Activated naive CD4-positive, alpha-beta T cell treated with anti-CD3 and anti-CD28 coated beads for 36 hours (primary cell): ENCODE results near the gene EDARADD. TPM values are rescaled to one million over a fixed set of nuclear protein-coding genes. Genes with fewer than 3 reads are reported as not detected.
"Not testable (repeated sequence)": the region's sequence is repeated elsewhere in the genome, so short reads cannot be mapped to it uniquely, and the experiment has no call there.

Experiments used
- CTCF ChIA-PET: fragments of 350-600 bp; sonication (Branson Sonifier 250); formaldehyde crosslinking; loops from one replicate; lab custom pipeline; 2021; ENCODE audit warnings: antibody characterized with exemption; lab: Charles Lee
- DNase-seq: peaks from one replicate; pipeline ENCODE4 v3.0.0-alpha.2; 2020
- H3K27ac Mint-ChIP-seq: one replicate; pipeline ENCODE4 v1.8.0; 2021; ENCODE audit warnings: mild to moderate bottlenecking, mixed read lengths
- H3K27me3 Mint-ChIP-seq: one replicate; pipeline ENCODE4 v1.8.0; 2021; ENCODE audit warnings: low read depth, mixed read lengths
- H3K36me3 Mint-ChIP-seq: one replicate; pipeline ENCODE4 v1.8.0; 2021; ENCODE audit warnings: low read depth, mixed read lengths
- H3K4me1 Mint-ChIP-seq: one replicate; pipeline ENCODE4 v1.8.0; 2021; ENCODE audit warnings: low read depth, mixed read lengths
- H3K4me3 Mint-ChIP-seq: one replicate; pipeline ENCODE4 v1.8.0; 2021; ENCODE audit warnings: mild to moderate bottlenecking, moderate library complexity, mixed read lengths
- H3K9me3 Mint-ChIP-seq: one replicate; pipeline ENCODE4 v1.8.0; 2021; ENCODE audit warnings: mixed read lengths
- intact Hi-C: fragments of 100-400 bp; cut with micrococcal nuclease; formaldehyde crosslinking; loops from one replicate; pipeline ENCODE4 v1.15.1; 2023
- total RNA-seq, 2 experiments: library from RNA; stranded (reverse); gene quantifications; one replicate each; pipeline ENCODE4 v1.2.3, GENCODE V29; 2021

The EDARADD gene
- total RNA-seq: under 1 TPM in 1 of 2 experiments, not detected in 1; 0.50 TPM

GRCh38 chr1:236393681-236394481 lies at the start of gene EDARADD:
Gene EDARADD, plus strand, starts transcription at chr1:236394286. Its CDS starts 159 bp downstream, at chr1:236394445.
- H3K4me1 Mint-ChIP-seq: peaks cover 18% of the 10 kb centered on the region
- no peak within 1 kb of the TSS for H3K27ac Mint-ChIP-seq
- H3K4me3 Mint-ChIP-seq: peak within 1 kb of the TSS; percentile 79
- H3K9me3 Mint-ChIP-seq: no peaks in the 10 kb centered on the region
- intact Hi-C loops: loop anchor here (1.0 kb wide), 1 partner anchor 96 kb away; no protein-coding TSS in a partner anchor
- H3K36me3 Mint-ChIP-seq: peaks cover 2% of the 10 kb centered on the region
- H3K27me3 Mint-ChIP-seq: peaks cover 38% of the 10 kb centered on the region
- CTCF ChIA-PET: interaction anchor here (0.6 to 0.8 kb wide), 2 partner anchors 13 to 40 kb away, joined by 3 read pairs; no protein-coding TSS in a partner anchor
- no peak for DNase-seq

- Mint-ChIP-seq H3K4me1 (no peaks in the 10 kb centered on the region), H3K36me3 (no peaks in the 10 kb centered on the region), H3K9me3 (no peaks in the 10 kb centered on the region), H3K27me3 (peaks cover 12% of the 10 kb centered on the region), H3K4me3 (no peak overlapping the region), H3K27ac (no peak overlapping the region)
- peak; percentile 18 for DNase-seq
- intact Hi-C loops: loop anchor here (1.0 kb wide), 1 partner anchor 236 kb away; no protein-coding TSS in a partner anchor
- CTCF ChIA-PET: interaction anchor here (0.9 to 1.1 kb wide), 2 partner anchors 18 to 237 kb away, joined by 3 to 4 read pairs; no protein-coding TSS in a partner anchor
Observed at GRCh38 chr1:236345728-236346127, 48.4 kb upstream of the EDARADD start.

- Mint-ChIP-seq H3K27ac (no peak overlapping the region), H3K36me3 (no peaks in the 10 kb centered on the region)
Observed at GRCh38 chr1:236348071-236348470, 46.0 kb upstream of the EDARADD start.

GRCh38 chr1:236350308-236350707 lies 43.8 kb upstream of the EDARADD start:
- Mint-ChIP-seq H3K4me1 (no peaks in the 10 kb centered on the region), H3K27ac (no peak overlapping the region), H3K4me3 (no peak overlapping the region), H3K9me3 (no peaks in the 10 kb centered on the region), H3K27me3 (peaks cover 15% of the 10 kb centered on the region), H3K36me3 (no peaks in the 10 kb centered on the region)
- CTCF ChIA-PET: interaction anchor here (0.6 kb wide), 1 partner anchor 12 kb away, joined by 3 read pairs; no protein-coding TSS in a partner anchor
- intact Hi-C loops: no loop called here
- no peak for DNase-seq

More at GRCh38 chr1:236348071-236348470, 46.0 kb upstream of the EDARADD start:
- Mint-ChIP-seq H3K9me3 (no peaks in the 10 kb centered on the region), H3K4me3 (no peak overlapping the region), H3K4me1 (no peaks in the 10 kb centered on the region), H3K27me3 (peaks cover 13% of the 10 kb centered on the region)
- intact Hi-C loops: no loop called here
- CTCF ChIA-PET: interaction anchor here (0.7 to 0.8 kb wide), 3 partner anchors 236 to 360 kb away, joined by 3 to 4 read pairs (median 4); no protein-coding TSS in a partner anchor
- DNase-seq: no peak

DNA sequence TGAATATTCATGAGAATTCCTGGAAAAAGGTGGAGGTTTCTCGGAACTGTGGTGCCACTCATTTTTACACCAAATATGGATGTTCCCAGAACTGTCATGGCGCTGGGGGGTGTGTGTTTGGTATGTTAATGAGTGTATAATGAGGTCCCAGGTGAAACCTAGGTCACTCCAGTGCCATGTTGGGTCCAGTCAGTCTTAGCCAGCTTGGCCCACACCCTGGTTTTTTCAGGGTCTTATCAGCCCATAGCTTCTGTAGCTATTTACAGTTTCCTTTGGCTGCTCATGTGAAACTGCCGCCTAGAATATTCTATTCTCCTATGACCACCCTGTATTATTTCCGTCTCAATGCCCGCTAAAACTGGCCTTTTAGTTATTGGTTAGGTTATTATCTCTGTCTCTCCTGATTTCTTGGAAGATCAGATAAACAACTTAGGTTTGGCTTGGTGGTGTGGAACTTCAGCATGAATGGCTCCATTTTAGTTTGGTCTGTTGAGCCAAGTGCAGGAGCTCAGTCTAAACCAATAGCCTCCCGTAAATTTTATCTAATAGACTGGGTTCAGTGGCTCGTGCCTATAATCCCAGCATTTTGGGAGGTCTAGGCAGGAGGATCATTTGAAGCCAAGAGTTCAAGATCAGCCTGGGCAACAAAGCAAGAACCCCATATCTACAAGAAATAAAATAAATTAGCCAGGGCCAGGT lies 42.1 kb upstream of the EDARADD start:
- Mint-ChIP-seq H3K9me3 (no peaks in the 10 kb centered on the region), H3K27ac (no peak overlapping the region), H3K4me3 (no peak overlapping the region), H3K4me1 (no peaks in the 10 kb centered on the region), H3K27me3 (peaks cover 15% of the 10 kb centered on the region), H3K36me3 (no peaks in the 10 kb centered on the region)
- intact Hi-C loops: no loop called here
- CTCF ChIA-PET: interaction anchor here (0.6 kb wide), 1 partner anchor 358 kb away, joined by 4 read pairs; no protein-coding TSS in a partner anchor
- DNase-seq: no peak

- H3K4me1 Mint-ChIP-seq, intact Hi-C loops, H3K27ac Mint-ChIP-seq, DNase-seq, H3K4me3 Mint-ChIP-seq, H3K36me3 Mint-ChIP-seq, H3K9me3 Mint-ChIP-seq: not testable (repeated sequence)
- peaks cover 13% of the 10 kb centered on the region for H3K27me3 Mint-ChIP-seq
- CTCF ChIA-PET: interaction anchor here (0.6 kb wide), 1 partner anchor 359 kb away, joined by 4 read pairs; no protein-coding TSS in a partner anchor
Observed at GRCh38 chr1:236352747-236353146, 41.3 kb upstream of the EDARADD start.

- Mint-ChIP-seq H3K9me3 (peaks cover 11% of the 10 kb centered on the region), H3K27me3 (peaks cover 11% of the 10 kb centered on the region), H3K27ac (no peak overlapping the region), H3K36me3 (no peaks in the 10 kb centered on the region), H3K4me3 (no peak overlapping the region), H3K4me1 (no peaks in the 10 kb centered on the region)
- intact Hi-C loops: no loop called here
- CTCF ChIA-PET: interaction anchor here (0.5 to 0.6 kb wide), 2 partner anchors 9 to 10 kb away, joined by 3 read pairs; no protein-coding TSS in a partner anchor
- DNase-seq: no peak
Observed at GRCh38 chr1:236353813-236354212, 40.3 kb upstream of the EDARADD start.

GRCh38 chr1:236354330-236355147 lies 39.5 kb upstream of the EDARADD start:
- H3K27ac Mint-ChIP-seq: no peak overlapping the region
- CTCF ChIA-PET: no interaction called here
- H3K27me3 Mint-ChIP-seq: peaks cover 8% of the 10 kb centered on the region
- intact Hi-C loops: no loop called here
- H3K4me1 Mint-ChIP-seq: no peaks in the 10 kb centered on the region
- DNase-seq: no peak
- H3K4me3 Mint-ChIP-seq: no peak overlapping the region
- H3K9me3 Mint-ChIP-seq: peaks cover 15% of the 10 kb centered on the region
- H3K36me3 Mint-ChIP-seq: no peaks in the 10 kb centered on the region

GRCh38 chr1:236356141-236356540 lies 37.9 kb upstream of the EDARADD start:
- no peaks in the 10 kb centered on the region for H3K4me1 Mint-ChIP-seq
- no peak overlapping the region for H3K4me3 Mint-ChIP-seq
- H3K27ac Mint-ChIP-seq: no peak overlapping the region
- no peak for DNase-seq
- H3K36me3 Mint-ChIP-seq: no peaks in the 10 kb centered on the region
- H3K27me3 Mint-ChIP-seq: peaks cover 2% of the 10 kb centered on the region
- intact Hi-C loops: no loop called here
- CTCF ChIA-PET: no interaction called here
- peaks cover 20% of the 10 kb centered on the region for H3K9me3 Mint-ChIP-seq

- H3K27ac Mint-ChIP-seq: no peak overlapping the region
- intact Hi-C loops: no loop called here
- no peaks in the 10 kb centered on the region for H3K4me1 Mint-ChIP-seq
- no peaks in the 10 kb centered on the region for H3K27me3 Mint-ChIP-seq
- peaks cover 21% of the 10 kb centered on the region for H3K9me3 Mint-ChIP-seq
- no peaks in the 10 kb centered on the region for H3K36me3 Mint-ChIP-seq
- DNase-seq: no peak
- CTCF ChIA-PET: no interaction called here
- no peak overlapping the region for H3K4me3 Mint-ChIP-seq
Observed at GRCh38 chr1:236361909-236362590, 32.0 kb upstream of the EDARADD start.

GRCh38 chr1:236363237-236363636 lies 30.8 kb upstream of the EDARADD start:
- CTCF ChIA-PET: no interaction called here
- intact Hi-C loops: no loop called here

More at GRCh38 chr1:236363237-236363636, 30.8 kb upstream of the EDARADD start:
- Mint-ChIP-seq H3K4me1 (no peaks in the 10 kb centered on the region), H3K27me3 (no peaks in the 10 kb centered on the region), H3K27ac (no peak overlapping the region), H3K4me3 (no peak overlapping the region), H3K36me3 (no peaks in the 10 kb centered on the region), H3K9me3 (peaks cover 16% of the 10 kb centered on the region)
- no peak for DNase-seq
